ENCODE measurements around the gene STX8.
"Not testable (repeated sequence)": the region's sequence is repeated elsewhere in the genome, so short reads cannot be mapped to it uniquely, and the experiment has no call there.

Gene STX8

GRCh38 chr17:9575381-9576101 lies at the start of gene STX8:
STX8 (minus strand) TSS chr17:9575820; CDS start chr17:9575808, 12 bp downstream.
- in situ Hi-C loops (cut with MboI; ENCODE audit: low sequenced_read_pairs), result no loop called here

DNA sequence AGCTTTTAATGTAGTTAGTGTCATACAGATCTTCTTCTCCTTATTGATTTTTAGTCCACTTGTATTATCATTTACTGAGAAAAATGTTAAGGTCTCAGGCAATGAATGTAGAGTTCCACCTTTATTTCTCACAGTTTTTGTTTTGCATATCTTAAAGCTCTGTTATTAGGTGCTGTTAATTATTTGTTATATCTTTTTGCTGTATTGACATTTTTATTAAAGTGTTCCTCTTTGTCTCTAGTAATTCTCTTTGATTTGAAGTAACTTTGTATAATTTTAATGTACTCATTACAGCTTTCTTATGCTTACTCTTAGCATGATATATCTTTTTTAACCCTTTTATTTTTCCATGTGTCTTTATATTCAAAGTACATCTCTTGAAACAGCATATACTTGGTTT lies 47.3 kb upstream of the STX8 start:
- in situ Hi-C loops (cut with MboI; ENCODE audit: low sequenced_read_pairs), result no loop called here

DNA sequence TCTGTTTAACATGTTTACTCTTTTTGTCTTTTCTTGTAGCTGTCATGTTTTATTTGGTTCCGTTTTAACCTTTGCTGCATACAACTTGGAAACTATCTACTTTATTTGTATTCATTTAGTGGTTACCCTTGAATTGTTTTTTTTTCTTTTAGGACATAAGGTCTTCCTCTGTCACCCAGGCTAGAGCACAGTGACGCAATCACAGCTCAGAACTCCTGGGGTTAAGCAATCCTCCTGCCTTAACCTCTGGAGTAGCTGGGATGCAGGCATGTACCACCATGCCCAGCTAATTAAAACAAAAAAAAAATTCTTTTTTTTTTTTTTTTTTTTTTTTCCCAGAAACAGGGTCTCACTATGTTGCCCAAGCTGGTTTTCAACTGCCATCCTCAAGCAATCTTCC lies 39.9 kb upstream of the STX8 start:
- in situ Hi-C loops (cut with MboI; ENCODE audit: low sequenced_read_pairs), result no loop called here

DNA sequence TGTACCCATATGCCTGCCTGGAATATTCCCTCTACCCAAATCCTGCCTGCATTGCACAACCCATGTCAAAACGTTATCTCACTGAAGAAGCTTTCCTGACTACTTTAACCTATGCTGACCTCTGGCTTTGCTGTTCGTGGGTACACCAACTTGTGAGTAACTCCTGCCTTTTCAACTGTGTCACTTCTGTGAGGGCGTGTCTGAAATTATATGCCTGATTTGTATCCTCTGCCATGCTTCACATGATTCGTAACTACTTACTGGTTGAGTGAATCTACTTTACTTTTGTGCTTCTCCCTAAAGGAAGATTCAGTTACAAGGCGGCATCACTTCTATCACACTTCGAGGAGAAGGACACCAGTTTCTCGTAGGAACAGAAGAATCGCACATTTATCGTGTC lies 36.4 kb upstream of the STX8 start:
- in situ Hi-C loops (cut with MboI; ENCODE audit: low sequenced_read_pairs), result no loop called here

- in situ Hi-C loops (cut with MboI; ENCODE audit: low sequenced_read_pairs), result no loop called here
These were observed 35.9 kb upstream of the STX8 start for GRCh38 chr17:9611557-9611956.

GRCh38 chr17:9607058-9607457 lies 31.4 kb upstream of the STX8 start:
- in situ Hi-C loops (cut with MboI; ENCODE audit: low sequenced_read_pairs), result not testable (repeated sequence)

GRCh38 chr17:9606453-9606852 lies 30.8 kb upstream of the STX8 start:
- in situ Hi-C loops (cut with MboI; ENCODE audit: low sequenced_read_pairs), result no loop called here

DNA sequence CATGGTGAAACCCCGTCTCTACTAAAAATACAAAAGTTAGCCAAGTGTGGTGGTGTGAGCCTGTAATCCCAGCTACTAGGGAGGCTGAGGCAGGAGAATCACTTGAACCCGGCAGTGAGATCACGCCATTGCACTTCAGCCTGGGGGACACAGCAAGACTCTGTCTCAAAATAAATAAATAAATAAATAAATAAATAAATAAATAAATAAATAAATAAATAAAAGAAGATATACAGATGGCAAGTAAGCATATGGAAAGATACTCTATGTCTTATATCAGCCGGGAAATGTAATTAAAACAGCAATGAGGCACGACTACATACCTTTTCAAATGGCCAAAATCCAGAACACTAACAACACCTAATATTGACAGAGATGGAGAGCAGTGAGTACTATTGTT lies 29.0 kb upstream of the STX8 start:
- in situ Hi-C loops (cut with MboI; ENCODE audit: low sequenced_read_pairs), result not testable (repeated sequence)

- in situ Hi-C loops (cut with MboI; ENCODE audit: low sequenced_read_pairs), result no loop called here
These were observed 23.0 kb upstream of the STX8 start for GRCh38 chr17:9598661-9599060.

GRCh38 chr17:9597638-9598037 lies 22.0 kb upstream of the STX8 start:
- in situ Hi-C loops (cut with MboI; ENCODE audit: low sequenced_read_pairs), result not testable (repeated sequence)

GRCh38 chr17:9594065-9594464 lies 18.4 kb upstream of the STX8 start:
- in situ Hi-C loops (cut with MboI; ENCODE audit: low sequenced_read_pairs), result no loop called here

DNA sequence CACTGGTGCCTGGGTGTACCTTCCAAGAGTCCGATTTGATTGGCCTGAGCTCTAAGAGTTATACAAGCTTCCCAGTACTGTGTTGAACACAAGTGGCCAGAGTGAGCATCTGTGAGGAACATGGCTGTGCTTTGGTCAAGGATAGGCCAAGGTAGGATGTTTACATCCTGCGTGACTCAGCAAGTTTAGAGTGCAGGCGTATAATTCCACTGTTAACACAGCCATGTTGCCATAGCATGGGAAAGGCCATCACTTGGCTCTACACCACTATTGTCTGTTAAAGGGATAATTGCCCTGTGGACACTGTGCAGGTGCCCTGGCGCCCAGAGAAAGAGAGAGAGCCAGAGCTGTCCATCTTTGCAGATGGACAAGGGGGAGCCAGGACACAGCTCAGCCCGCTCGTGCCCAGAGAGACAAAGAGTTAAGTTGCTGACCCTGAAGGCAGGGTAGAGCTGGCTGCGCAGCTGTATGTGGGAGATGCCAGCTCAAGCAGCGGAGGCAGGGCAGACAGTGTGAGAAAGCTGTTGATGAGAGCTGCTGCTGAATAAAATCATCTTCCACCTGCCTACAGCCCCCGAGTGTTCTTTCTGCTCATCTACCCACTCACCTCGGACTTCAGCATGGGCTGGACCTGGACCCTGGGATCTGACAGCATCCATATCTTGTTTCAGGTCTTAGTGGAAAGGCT lies 12.5 kb upstream of the STX8 start:
- in situ Hi-C loops (cut with MboI; ENCODE audit: low sequenced_read_pairs), result no loop called here

GRCh38 chr17:9577373-9577709 lies 1.7 kb upstream of the STX8 start:
- in situ Hi-C loops (cut with MboI; ENCODE audit: low sequenced_read_pairs), result no loop called here

- in situ Hi-C loops (cut with MboI; ENCODE audit: low sequenced_read_pairs), result no loop called here
These were observed 1.1 kb upstream of the STX8 start, which contains the start of gene CFAP52 for GRCh38 chr17:9576521-9577372. CFAP52 (plus strand) TSS chr17:9576642; CDS start chr17:9576696, 54 bp downstream.

GRCh38 chr17:9571201-9571600 lies 4.4 kb downstream of the STX8 start:
- in situ Hi-C loops (cut with MboI; ENCODE audit: low sequenced_read_pairs), result no loop called here

GRCh38 chr17:9568957-9569588 lies 6.5 kb downstream of the STX8 start:
- in situ Hi-C loops (cut with MboI; ENCODE audit: low sequenced_read_pairs), result no loop called here

- in situ Hi-C loops (cut with MboI; ENCODE audit: low sequenced_read_pairs), result no loop called here
These were observed 7.6 kb downstream of the STX8 start for GRCh38 chr17:9568004-9568403.

GRCh38 chr17:9566739-9567138 lies 8.9 kb downstream of the STX8 start:
- in situ Hi-C loops (cut with MboI; ENCODE audit: low sequenced_read_pairs), result not testable (repeated sequence)

DNA sequence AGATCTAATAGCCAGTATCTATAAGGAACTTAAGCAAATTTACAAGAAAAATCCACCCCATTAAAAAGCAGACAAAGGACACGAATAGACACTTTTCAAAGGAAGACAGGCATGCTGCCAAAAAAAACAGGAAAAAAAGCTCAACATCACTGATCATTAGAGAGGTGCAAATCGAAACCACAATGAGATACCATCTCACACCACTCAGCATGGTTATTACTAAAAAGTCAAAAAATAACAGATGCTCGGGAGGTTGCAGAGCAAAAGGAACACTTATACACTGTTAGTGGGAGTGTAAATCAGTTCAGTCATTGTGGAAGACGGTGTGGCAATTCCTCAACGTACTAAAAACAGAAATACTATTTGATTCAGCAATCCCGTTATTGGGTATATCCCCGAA lies 9.6 kb downstream of the STX8 start:
- in situ Hi-C loops (cut with MboI; ENCODE audit: low sequenced_read_pairs), result no loop called here

DNA sequence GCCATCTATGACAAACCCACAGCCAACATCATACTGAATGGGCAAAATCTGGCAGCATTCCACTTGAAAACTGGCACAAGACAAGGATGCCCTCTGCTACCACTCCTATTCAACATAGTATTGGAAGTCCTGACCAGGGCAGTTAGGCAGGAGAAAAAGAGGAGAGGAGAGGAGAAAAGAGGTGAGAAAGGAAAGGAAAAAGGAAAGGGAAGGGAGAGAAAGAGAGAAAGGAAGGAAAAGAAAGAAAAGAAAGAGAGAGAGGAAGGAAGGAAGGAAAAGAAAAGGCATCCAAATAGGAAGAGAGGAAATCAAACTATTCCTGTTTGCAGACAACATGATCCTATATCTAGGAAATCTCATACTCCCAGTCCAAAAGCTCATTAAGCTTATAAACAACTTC lies 11.5 kb downstream of the STX8 start:
- in situ Hi-C loops (cut with MboI; ENCODE audit: low sequenced_read_pairs), result no loop called here

GRCh38 chr17:9557857-9558256 lies 17.8 kb downstream of the STX8 start:
- in situ Hi-C loops (cut with MboI; ENCODE audit: low sequenced_read_pairs), result no loop called here
